GM20000 (cell line): Measurements from ENCODE around the gene UBFD1.

Source experiments
- DNase-seq: peaks from one replicate; pipeline ENCODE4 v3.0.0; 2012; ENCODE audit warnings: low spot score
- CTCF ChIP-seq: IDR thresholded peaks from 2 replicates; pipeline ENCODE4 v1.5.1; 2012; ENCODE audit warnings: mild to moderate bottlenecking, control low read depth; ENCODE audit errors: extremely low read depth, missing control alignments

The UBFD1 gene

DNA sequence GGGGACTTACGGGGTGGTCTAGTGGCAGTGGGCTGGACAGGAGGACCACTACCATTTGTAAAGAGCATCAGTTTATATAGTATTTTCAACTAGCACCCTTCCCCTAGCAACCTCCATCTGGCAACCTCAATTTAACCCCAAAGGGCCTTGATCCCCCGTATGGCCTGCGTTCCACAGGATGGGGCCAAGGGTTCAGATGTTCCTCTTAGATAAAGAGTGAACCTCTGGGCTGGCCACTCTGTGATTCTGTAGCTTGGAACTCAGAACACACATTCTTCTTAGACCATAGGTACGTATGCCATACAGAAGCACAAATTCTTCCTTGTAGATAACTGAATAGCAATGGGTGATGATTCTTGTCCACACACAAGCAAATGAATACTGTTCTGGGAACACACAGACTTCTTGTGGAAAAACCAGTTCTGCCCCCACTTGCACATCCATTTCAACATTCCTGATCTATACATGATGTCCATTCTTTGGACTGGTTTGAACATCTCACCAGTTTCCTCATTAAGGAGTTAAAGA, 45.3 kb upstream of the UBFD1 start:
- no peak for DNase-seq

DNA sequence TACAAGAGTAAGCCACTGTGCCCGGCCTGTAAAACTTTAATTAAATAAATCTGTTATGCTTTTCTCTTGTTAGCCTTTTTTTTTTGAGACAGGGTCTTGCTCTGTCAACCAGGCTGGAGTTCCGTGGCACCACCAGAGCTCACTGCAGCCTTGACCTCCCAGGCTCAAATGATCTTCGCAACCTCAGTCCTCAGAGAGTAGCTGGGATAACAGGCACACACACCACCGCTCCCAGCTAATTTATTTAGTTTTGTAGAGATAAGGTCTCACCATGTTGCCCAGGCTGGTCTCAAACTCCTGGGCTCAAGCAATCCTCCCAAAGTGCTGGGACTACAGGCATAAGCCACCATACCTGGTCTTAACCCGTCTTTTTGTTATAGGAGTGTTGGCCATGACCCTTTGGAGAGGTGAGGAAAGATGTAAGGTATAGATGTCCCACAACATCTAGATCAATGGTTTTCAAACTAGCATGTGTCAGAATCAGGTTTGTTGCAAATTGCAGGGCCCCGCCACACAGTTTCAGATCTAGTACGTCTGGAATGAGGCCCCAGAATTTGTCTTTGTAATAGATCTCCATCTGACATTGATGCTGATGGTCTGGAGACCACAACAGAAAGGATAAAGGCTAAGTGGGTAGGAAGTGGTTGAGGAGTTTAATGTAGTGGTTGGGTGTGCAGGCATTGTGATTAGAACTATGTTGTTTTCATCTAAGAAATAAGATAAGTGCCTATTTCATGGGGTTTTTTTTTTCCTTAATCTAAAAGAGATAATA, 43.0 kb upstream of the UBFD1 start:
- TF ChIP-seq CTCF = no peak

More for the DNA sequence above, 45.3 kb upstream of the UBFD1 start:
- no peak for TF ChIP-seq CTCF

GRCh38 chr16:23515881-23516280, 41.6 kb upstream of the UBFD1 start:
- no peak for TF ChIP-seq CTCF
- DNase-seq = no peak

More for the DNA sequence above, 43.0 kb upstream of the UBFD1 start:
- no peak for DNase-seq

- TF ChIP-seq CTCF = no peak
- DNase-seq = peak; percentile 45
Observed at GRCh38 chr16:23516366-23517137, 41.0 kb upstream of the UBFD1 start.

- DNase-seq = peak; percentile 47
Observed at GRCh38 chr16:23518435-23518891, 39.1 kb upstream of the UBFD1 start.

DNA sequence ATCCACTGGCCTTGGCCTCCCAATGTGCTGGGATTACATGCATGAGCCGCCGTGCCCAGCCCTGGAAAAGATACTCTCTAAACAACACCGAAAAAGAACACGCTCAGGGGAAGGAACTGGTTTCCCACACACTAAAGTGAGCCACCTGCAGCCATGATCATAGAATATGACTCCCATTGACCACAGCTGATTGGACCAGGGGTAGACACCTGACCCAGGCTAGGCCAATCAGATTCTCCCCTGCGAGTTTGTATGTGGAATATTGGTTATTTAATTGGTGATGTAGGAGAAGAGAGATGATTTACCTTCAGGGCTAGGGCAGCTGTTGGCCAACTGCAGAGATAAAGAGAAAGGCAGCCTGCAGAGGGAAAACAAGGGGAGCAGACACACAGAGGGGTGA, 38.2 kb upstream of the UBFD1 start:
- no peak for TF ChIP-seq CTCF
- DNase-seq = no peak

More at GRCh38 chr16:23518435-23518891, 39.1 kb upstream of the UBFD1 start:
- no peak for TF ChIP-seq CTCF

GRCh38 chr16:23520500-23520899, 37.0 kb upstream of the UBFD1 start:
- TF ChIP-seq CTCF = no peak
- DNase-seq = no peak
